SKM-1 treated with dmso at 0.1 percent for 144 hours (cell line): Measurements from ENCODE around the gene HSPB9.

Experiments used
- DNase-seq: peaks from one replicate; lab custom pipeline; 2025; ENCODE audit not compliant: unreplicated experiment; lab: John Stamatoyannopoulos, UW

The HSPB9 gene

GRCh38 chr17:42118126-42118510 lies 4.5 kb upstream of the HSPB9 start:
- DNase-seq = no peak

- DNase-seq = peak; percentile 6
Observed at GRCh38 chr17:42118545-42118944, 4.1 kb upstream of the HSPB9 start.

DNA sequence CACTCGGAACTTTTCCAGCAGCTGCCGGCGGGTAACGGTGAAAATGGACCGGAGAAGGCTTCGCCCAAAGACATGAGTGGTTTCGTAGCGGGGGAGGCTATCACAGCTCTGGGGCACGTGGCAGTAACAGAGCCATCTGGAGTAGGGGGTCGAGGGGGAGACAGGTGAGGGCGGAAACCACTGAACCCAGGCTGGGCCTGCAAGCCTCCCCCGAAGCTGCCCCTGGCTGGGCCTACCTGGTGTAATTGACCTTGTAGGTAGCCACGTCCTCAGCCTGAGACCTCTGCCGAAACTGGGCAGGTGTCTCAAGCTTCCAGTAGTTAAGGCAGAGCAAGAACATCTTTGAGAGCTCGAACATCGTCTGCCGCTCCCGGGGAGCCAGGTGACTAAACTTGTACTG lies 3.3 kb upstream of the HSPB9 start:
- DNase-seq = no peak

GRCh38 chr17:42120161-42120769 lies 2.3 kb upstream of the HSPB9 start:
- no peak for DNase-seq

GRCh38 chr17:42120770-42121769 lies 1.5 kb upstream of the HSPB9 start, which contains the start of gene KAT2A:
TSS of gene KAT2A (minus strand) at chr17:42121367. CDS start at chr17:42121304, 63 bp downstream.
- peak; percentile 81 for DNase-seq

GRCh38 chr17:42124256-42124655 lies 1.7 kb downstream of the HSPB9 start:
- DNase-seq = no peak

- no peak for DNase-seq
Observed at GRCh38 chr17:42125565-42125964, 3.0 kb downstream of the HSPB9 start.

DNA sequence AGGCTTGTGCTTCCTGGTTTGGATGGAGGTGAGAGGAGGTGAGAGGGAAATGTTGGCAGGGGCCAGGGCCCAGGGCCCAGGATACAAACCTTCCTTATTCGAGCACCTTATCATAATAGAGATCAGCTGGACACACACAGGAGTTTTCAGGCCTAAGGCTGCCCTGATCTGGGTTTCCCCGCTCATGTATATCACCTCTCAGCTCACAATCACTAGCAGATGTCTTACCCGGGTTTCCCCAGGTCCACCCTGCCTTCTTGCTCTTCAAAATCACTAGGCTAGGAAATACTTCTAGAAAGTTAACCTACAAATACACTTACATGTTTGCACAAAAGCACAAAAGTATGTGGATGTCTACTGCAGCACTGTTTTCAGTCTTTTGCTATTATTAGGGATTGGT lies 4.2 kb downstream of the HSPB9 start:
- no peak for DNase-seq

- no peak for DNase-seq
Observed at GRCh38 chr17:42127414-42127813, 4.8 kb downstream of the HSPB9 start.

- no peak for DNase-seq
Observed at GRCh38 chr17:42129109-42129837, 6.7 kb downstream of the HSPB9 start.

DNA sequence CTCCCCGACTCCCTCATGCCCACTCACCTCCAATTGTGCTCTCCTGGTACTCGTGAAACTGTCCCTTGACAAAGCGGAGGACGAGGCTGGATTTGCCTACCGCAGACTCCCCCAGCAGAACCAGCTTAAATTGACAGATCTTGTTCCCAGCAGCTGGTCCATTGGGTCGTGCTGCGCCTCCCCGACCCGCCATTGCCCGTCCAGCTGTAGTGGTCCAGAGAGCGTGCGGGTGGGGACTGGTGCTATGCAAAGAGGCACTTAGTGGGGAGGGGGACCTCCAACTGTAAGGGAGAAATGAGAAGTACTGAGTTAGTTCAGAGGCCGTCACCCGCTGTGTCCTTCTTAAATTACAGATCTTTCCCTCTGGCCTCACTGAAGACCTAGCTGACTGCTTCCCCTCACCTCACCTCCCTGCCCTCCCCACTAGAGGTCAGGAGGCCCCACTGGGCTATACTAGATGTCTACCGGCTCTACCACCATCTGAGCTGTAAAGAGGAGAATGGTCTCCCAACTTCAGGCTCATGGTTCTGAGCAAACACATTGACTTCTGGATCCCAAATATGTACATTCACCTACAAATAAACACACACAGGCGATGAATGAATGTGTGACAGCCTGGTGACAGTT lies 7.8 kb downstream of the HSPB9 start:
- DNase-seq = no peak

DNA sequence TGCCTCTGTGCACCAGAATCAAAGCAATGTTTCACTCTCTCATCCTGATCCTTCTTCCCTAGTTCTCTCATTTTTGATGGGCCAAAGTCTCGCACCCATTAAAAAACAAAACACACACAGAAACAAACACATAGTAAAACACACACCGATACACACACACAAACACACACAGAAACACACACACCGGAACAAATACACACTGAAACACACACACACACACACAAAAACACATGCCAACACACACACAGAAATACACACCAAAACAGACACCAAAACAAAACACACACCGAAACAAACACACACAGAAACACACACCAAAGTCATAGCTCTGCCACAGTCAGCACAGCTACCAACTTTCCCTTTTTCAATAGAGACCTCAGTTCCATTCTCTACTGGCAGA lies 8.6 kb downstream of the HSPB9 start:
- DNase-seq = no peak

GRCh38 chr17:42131981-42132432 lies 9.4 kb downstream of the HSPB9 start:
- DNase-seq = no peak

- peak; percentile 49 for DNase-seq
Observed at GRCh38 chr17:42132941-42133340, 10.3 kb downstream of the HSPB9 start.

GRCh38 chr17:42133461-42134041 lies 10.9 kb downstream of the HSPB9 start:
- no peak for DNase-seq

DNA sequence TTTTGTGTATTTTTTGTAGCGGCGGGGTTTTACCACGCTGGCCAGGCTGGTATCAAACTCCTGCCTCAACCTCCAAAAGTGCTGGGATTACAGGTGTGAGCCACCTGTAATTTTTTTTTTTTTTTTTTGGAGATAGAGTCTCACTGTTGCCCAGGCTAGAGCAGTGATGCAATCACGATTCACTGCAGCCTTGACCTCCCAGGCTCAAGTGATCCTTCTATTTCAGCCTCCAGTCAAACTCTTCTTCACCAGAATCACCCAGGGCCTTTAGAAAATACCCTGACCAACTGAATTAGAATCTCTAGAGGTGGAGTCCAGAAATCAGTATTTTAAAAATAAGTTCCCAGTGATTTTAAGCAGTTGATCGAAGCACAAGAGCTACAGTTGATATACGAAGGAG lies 12.5 kb downstream of the HSPB9 start:
- no peak for DNase-seq

DNA sequence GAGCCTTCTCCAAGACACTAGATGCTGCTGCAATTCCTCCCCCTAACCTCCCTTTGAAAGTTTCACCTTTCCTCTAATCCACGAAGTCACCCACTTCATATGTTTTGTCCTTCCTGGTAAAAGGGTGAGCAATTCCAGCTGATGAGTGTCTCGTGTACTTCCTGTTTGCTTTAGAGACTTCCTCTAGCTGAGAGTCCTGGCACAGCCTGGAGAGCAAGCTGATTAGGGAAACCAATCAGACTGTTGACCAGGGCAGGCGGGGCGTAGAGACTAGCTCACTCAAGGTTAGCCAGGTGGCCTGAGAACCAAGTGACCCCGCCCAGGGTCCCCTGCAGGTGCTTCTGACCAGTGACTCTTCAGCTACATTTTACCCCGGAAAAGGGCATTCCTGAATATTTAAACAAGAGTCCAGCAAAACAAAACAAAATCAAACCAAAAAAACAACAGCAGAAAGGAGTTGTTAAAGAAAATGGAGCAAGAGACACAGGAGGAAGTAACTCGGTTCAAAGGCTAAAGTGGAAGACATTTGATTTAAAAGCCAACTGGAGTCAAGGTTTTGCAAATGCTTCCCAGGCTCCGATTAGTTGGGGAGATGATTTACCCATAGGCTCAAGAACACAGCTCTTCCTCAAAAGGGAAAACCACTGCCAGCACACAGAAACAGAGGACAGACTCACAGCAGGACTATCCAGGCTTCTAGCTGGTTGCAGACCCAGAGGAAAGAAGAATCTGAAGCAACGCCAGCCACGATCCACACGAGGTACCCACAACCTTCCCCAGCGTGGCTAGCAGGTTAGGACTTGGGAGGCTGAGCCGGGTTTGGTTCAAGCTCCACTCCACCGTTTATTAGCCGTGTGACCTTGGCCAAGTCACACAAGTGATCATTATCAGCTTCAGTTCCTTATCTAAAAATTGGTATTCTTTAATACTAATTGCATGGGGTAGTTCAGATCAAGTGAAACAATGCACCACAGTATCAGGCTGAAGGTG lies 13.4 kb downstream of the HSPB9 start:
- peak; percentile 38 for DNase-seq

DNA sequence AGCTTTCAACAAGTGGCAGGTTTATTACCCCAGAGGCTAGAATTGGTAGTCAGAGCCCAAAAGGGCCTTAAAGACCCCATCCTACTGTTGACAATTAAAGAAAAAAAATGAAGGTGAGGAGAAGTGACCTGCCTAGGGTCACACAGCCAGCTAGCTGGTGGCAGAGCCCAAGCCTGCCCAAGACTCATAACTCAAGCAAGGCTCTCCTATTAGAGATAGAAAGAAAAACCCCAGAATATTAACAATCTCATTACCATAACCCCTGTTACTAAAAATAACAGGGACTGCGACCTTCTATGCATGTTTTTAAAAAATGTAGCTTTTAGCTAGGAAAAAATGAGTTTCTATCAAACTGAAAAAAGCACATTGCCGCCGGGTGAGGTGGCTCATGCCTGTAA lies 14.0 kb downstream of the HSPB9 start:
- no peak for DNase-seq

- no peak for DNase-seq
Observed at GRCh38 chr17:42138749-42139492, 16.3 kb downstream of the HSPB9 start.
